DOHH2 (cell line): ENCODE data around the gene GLIS2.

ENCODE experiments used
- EZH2phosphoT487 ChIP-seq: fragments of 200-600 bp; sonication (generic); IDR thresholded peaks from 2 replicates; pipeline ENCODE4 v1.6.1; 2017; ENCODE audit warnings: borderline replicate concordance, mild to moderate bottlenecking, antibody characterized with exemption, low read length, moderate library complexity, mixed read lengths
- TF ChIP-seq, protein P1 (sequence below): fragments of 200-600 bp; sonication (generic); IDR thresholded peaks from one replicate; pipeline ENCODE4 v1.5.1; 2014; ENCODE audit warnings: antibody characterized with exemption, mild to moderate bottlenecking, low read depth, low read length; ENCODE audit not compliant: poor library complexity, severe bottlenecking

DNA sequence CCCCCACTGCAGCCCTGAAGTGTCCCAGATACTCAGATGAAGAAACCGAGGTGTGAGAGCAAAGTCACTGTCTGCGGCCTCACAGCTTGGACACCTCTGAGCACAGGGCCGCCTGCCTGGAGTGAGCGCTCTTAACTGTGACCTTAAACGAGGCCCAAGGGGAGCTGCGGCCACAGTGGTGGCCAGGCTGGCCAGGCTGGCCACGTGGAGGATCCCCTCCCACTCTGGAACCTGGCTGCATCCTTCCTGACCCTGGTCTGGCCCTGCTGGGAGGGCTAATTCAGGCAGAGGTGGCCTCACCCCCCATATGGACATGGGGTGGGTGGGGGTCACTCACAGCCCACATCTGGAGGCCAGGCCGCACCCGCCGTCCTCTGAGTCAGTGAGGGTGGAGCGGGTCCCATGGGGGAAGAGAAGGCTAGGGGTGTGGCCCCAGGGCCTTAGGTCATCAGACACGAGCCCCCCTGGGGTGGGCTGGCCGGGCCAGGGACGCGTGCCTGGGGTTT is 62.3 kb downstream of the GLIS2 start:
- TF ChIP-seq, protein P1, sequence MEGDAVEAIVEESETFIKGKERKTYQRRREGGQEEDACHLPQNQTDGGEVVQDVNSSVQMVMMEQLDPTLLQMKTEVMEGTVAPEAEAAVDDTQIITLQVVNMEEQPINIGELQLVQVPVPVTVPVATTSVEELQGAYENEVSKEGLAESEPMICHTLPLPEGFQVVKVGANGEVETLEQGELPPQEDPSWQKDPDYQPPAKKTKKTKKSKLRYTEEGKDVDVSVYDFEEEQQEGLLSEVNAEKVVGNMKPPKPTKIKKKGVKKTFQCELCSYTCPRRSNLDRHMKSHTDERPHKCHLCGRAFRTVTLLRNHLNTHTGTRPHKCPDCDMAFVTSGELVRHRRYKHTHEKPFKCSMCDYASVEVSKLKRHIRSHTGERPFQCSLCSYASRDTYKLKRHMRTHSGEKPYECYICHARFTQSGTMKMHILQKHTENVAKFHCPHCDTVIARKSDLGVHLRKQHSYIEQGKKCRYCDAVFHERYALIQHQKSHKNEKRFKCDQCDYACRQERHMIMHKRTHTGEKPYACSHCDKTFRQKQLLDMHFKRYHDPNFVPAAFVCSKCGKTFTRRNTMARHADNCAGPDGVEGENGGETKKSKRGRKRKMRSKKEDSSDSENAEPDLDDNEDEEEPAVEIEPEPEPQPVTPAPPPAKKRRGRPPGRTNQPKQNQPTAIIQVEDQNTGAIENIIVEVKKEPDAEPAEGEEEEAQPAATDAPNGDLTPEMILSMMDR, result no peak
- no peak for TF ChIP-seq EZH2phosphoT487
